AG04450 (cell line): ENCODE data around the gene SMURF1. TPM values are rescaled to one million over a fixed set of nuclear protein-coding genes. Genes with fewer than 3 reads are reported as not detected.

Experiments
- CTCF ChIA-PET: fragments of 300-600, 350-600 bp; formaldehyde crosslinking; extraction: SDS; loops from one replicate; lab custom pipeline; 2022; ENCODE audit warnings: antibody characterized with exemption, inconsistent platforms; lab: Charles Lee
- POLR2A ChIA-PET: fragments of 350-600 bp; formaldehyde crosslinking; extraction: SDS; loops from one replicate; lab custom pipeline; 2021; ENCODE audit warnings: antibody characterized with exemption, inconsistent platforms; lab: Yijun Ruan, JAX
- DNase-seq: peaks from one replicate; pipeline ENCODE4 v3.0.0-alpha.2; 2011; ENCODE audit warnings: low read depth, low spot score
- H3K27ac ChIP-seq: one replicate; pipeline ENCODE4 v1.5.1; 2012; ENCODE audit warnings: low read depth, low read length, control low read depth
- H3K27me3 ChIP-seq: one replicate; pipeline ENCODE4 v1.6.0; 2012; ENCODE audit warnings: low read length; ENCODE audit not compliant: control insufficient read depth, insufficient read depth
- H3K4me3 ChIP-seq: 2 replicates; pipeline ENCODE4 v1.5.1; 2011; ENCODE audit warnings: mild to moderate bottlenecking, low read depth, low read length, control low read depth
- H3K9me3 ChIP-seq: 2 replicates; pipeline ENCODE4 v1.5.1; 2012; ENCODE audit warnings: low read length; ENCODE audit not compliant: control insufficient read depth, insufficient read depth
- CTCF ChIP-seq: IDR thresholded peaks from 2 replicates; pipeline ENCODE4 v1.5.1; 2011; ENCODE audit warnings: low read depth, low read length, control low read depth, inconsistent platforms
- polyA plus RNA-seq: library from polyadenylated mRNA; depleted of rRNA; stranded (reverse); fragments of >200 nt; gene quantifications from 2 replicates; pipeline ENCODE4 v1.2.3, GENCODE V29; 2011

The SMURF1 gene
- polyA plus RNA-seq, 1 experiment, result 17.1 TPM

GRCh38 chr7:99111591-99111990 is 32.3 kb downstream of the SMURF1 start:
- ChIA-PET POLR2A (no interaction called here), CTCF (interaction anchor here (1.1 to 2.5 kb wide), 2 partner anchors 25 to 201 kb away, joined by 3 to 8 read pairs; no protein-coding TSS in a partner anchor)
- Histone ChIP-seq H3K27ac (no peak overlapping the region), H3K9me3 (no peaks in the 10 kb centered on the region; the same call in 1 of the 2 replicates), H3K4me3 (no peak overlapping the region), H3K27me3 (no peaks in the 10 kb centered on the region)
- TF ChIP-seq CTCF, result no peak
- no peak for DNase-seq

GRCh38 chr7:99109108-99110051 is 34.5 kb downstream of the SMURF1 start:
- ChIA-PET CTCF (no interaction called here), POLR2A (interaction anchor here (0.7 to 2.8 kb wide), 2 partner anchors 28 to 36 kb away, joined by 14 to 24 read pairs; no protein-coding TSS in a partner anchor)
- H3K27ac ChIP-seq, result peak overlapping the region; percentile 76
- no peaks in the 10 kb centered on the region for H3K27me3 ChIP-seq
- no peak for DNase-seq
- no peak for TF ChIP-seq CTCF
- H3K4me3 ChIP-seq, result no peak overlapping the region
- no peaks in the 10 kb centered on the region; the same call in 1 of the 2 replicates for H3K9me3 ChIP-seq

GRCh38 chr7:99108613-99109012 is 35.3 kb downstream of the SMURF1 start:
- H3K4me3 ChIP-seq, result no peak overlapping the region
- no peak overlapping the region for H3K27ac ChIP-seq
- no peak for DNase-seq
- no peaks in the 10 kb centered on the region for H3K27me3 ChIP-seq
- TF ChIP-seq CTCF, result no peak
- ChIA-PET POLR2A (interaction anchor here (0.7 to 2.8 kb wide), 2 partner anchors 29 to 35 kb away, joined by 14 to 24 read pairs; no protein-coding TSS in a partner anchor), CTCF (no interaction called here)
- H3K9me3 ChIP-seq, result no peaks in the 10 kb centered on the region; the same call in 1 of the 2 replicates

GRCh38 chr7:99106821-99107241 is 37.1 kb downstream of the SMURF1 start:
- no peak for TF ChIP-seq CTCF
- Histone ChIP-seq H3K27me3 (no peaks in the 10 kb centered on the region), H3K27ac (no peak overlapping the region), H3K4me3 (no peak overlapping the region), H3K9me3 (no peaks in the 10 kb centered on the region; the same call in 1 of the 2 replicates)
- ChIA-PET POLR2A (interaction anchor here (0.6 kb wide), 1 partner anchor 14 kb away, joined by 3 read pairs; no protein-coding TSS in a partner anchor), CTCF (no interaction called here)
- DNase-seq, result no peak

GRCh38 chr7:99106411-99106810 is 37.5 kb downstream of the SMURF1 start:
- Histone ChIP-seq H3K9me3 (no peaks in the 10 kb centered on the region; the same call in 1 of the 2 replicates), H3K27ac (no peak overlapping the region), H3K4me3 (no peak overlapping the region), H3K27me3 (no peaks in the 10 kb centered on the region)
- POLR2A ChIA-PET, result no interaction called here
- no peak for DNase-seq
- no peak for TF ChIP-seq CTCF
- CTCF ChIA-PET, result no interaction called here
